GM19467 (cell line): ENCODE data around the gene RNF113B.

ENCODE experiments used
- ATAC-seq: cut with Tn5 transposase; IDR thresholded peaks from one replicate; pipeline ENCODE4 v1.9.1; 2021; ENCODE audit warnings: mild to moderate bottlenecking, moderate library complexity; ENCODE audit not compliant: unreplicated experiment

Gene RNF113B

DNA sequence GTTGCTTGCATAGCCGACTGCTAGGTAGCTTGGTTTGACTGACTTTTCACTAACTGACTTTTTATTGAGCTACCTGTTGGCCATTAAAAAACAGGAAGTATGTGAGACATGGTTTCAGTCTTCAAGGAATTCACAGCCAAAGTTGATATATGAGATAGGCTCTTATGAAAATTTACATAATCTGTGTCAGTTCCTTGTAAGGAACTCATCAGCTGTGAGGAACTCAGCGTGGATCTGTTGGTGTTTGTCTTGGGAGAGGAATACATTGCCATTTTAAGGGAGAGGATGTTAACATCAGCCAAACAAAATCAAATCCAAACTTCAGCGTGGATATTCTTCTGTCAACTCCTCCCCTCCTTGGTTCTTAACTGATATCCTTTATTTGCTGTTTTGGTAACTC, 2.0 kb downstream of the RNF113B start:
- no peak for ATAC-seq

DNA sequence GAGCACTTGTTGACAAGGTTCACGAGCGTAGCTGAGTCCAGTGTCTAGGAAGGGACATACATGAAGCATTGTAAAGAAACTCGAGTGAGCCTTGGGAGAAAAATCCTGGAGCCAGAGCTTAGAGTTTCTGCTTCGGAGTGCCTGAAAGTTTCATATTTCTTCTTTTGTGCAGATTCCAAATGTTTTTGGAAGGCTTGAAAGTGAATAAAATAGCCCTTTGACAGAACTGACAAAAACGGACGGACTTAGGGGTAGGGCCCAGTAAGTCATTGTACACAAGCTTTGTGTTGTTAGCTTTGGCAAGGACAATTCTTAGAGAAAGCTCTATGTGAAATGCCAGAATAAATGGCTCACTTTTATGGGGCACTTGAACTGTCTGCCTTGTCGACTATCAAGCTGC, 2.8 kb downstream of the RNF113B start:
- ATAC-seq, result no peak

DNA sequence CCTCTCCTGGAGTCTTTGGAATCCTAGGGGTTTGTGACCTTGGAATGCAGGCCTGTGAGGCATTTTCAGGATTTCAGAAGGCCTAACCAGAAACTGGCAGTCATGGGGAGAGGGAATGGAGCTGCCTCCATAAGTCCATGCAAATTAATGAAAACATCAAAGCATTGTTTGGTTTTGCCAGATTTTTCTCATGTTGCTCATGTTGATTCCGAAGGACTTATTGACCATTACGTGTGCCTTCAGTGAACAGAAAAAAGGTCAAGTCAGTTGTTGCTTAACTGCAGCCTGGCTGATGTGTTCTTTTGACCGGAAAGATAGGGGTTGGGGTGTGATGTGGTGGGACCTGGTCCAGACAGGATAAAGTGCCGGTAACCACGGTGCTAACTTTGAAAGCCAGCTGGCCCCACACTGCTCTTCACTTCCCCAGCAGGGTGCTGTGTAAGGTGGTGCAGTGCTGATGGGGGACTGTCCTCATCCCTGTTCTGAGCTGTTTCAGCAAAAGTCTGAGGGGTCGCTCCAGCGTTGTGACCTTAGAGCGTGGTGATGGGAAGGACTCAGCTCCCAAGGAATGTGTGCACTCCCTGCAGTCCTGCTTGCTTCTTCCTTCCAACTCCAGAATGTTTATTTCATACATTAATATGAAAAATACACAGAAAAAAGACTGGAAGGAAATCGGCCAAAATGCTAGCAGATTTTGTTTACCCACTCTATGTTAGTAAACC, 3.5 kb downstream of the RNF113B start:
- no peak for ATAC-seq

DNA sequence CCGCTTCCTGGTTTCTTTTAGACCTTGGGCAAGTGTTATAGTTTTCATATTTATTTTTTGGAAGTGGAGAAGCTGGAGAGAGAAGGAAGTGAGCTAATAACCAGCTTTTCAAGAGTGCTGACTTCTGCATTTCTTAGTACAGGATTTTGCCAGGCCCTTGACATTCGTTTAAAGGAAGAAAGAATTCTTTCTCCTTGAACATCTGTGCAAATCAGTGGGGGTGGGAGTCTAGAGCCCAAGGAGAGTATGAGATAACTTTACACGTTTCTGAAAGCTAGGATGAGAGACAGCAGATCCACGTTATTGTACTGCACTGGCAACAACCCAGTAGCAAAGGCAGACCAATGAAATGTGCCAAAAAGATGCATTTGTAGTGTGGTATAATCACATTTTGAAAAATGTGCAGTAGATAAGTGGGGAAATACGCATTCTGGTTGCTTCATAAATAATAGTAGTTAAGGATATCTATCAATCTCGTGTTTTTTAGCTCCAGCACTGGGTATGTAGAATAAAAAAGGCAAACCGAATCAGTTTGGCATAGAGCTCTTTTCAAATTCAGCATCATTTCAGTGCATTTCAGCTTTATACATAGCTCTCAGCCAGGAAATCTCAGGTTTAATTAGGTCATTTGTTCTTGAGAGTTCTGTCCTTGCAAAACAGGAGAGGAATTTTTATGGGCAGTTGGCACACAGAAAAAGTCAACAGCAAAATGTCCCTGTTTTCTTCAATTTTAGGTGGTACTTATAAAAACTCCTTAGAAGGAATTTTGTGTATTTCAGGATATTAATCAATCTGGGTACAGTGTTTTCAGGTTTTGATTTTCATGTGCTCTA, 4.3 kb downstream of the RNF113B start:
- no peak for ATAC-seq

DNA sequence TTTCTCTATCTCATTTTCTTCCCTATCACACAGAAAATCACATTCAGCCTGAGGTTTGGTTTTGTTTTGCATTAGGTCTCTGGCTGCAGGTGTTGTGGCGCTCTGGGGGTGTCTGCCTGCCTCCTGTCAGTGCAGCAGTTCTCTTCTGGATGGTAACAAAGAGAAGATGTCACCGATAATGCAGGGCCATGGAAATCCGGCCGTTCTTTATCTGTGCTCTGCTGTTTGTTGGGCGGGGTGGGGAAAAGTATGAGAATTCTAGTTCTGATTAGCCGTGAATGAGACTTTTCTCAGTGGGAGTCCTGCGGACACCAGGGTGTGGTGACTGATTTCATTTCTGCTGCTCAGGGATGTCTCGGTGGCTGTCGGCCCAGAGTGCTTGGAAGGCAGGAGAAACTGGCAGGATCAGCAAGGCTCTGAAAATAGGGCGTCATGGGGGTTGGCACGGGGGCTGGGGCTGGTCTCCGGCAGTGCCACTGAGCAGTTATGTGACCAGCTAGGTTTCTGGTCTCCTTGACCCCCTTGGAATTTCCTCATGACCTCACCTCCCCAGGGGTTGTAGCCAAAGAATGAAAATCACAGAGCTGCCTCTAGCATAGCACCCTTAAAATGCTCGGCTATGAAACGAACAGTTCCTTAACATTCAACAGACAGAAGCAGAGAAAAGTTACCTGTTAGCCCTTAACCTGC, 5.0 kb downstream of the RNF113B start:
- no peak for ATAC-seq

DNA sequence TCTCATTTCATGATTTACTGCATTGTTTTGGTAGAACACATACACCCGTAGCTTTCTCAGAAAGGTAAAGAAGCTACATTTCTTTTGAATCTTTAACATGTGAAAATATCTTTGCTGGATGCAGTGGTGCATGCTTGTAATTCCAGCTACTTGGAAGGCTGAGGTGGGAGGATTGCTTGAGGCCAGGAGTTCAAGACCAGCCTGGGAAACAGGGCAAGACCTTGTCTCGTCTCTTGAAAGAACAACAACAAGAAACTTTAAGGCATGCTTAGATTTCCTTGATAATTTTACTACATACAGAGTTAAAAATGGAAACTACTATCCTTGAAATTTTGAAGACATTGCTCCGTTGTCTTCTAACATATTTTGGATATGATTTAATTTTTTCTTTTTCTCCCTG, 7.7 kb downstream of the RNF113B start:
- ATAC-seq, result no peak

DNA sequence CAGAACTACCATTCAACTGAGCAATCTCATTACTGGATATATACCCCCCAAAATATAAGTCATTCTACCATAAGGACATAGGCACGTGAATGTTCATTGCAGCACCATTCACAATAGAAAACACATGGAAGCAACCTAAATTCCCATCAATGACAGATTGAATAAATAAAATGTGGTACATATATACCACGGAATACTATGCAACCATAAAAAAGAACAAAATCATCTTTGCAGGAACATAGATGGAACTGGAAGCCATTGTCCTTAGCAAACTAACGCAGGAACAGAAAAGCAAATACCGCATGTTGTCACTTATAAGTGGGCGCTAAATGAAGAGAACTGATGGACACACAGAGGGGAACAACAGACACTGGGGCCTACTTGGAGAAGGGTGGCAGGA, 14.1 kb downstream of the RNF113B start:
- no peak for ATAC-seq

DNA sequence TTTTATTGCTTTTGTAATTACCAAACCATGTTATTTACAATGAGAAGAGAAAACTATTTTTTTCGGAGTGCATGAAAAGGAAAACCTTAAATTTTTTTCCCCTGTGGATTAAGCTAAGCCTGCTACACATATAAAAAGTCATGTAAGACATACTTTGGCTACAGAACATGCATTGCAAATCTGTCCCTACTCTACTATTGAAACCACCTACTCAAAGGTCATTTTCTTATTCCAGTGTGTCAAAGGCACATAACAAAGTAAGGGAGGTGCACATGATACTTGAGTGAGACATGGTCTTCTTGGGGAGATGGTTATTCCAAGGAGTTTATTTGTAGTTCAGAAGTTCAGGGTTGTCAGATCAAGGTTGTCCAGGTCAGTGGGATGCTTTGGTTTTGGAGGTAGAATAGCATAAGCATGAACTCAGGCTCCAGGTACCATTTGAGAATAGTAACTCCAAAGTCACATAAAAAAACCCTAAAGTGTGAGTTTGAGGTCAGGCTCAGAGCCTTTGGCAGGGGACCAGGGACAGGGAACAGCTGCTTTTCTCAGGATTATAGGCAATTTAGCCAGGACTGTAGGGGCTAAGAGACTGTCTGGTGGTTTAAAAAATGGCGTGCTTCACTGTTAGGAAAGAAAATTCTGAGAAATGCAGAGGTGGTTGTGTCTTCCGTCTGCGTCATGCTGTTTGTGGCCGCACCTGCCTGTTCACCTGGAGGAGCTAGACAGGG, 18.7 kb downstream of the RNF113B start:
- ATAC-seq, result no peak

DNA sequence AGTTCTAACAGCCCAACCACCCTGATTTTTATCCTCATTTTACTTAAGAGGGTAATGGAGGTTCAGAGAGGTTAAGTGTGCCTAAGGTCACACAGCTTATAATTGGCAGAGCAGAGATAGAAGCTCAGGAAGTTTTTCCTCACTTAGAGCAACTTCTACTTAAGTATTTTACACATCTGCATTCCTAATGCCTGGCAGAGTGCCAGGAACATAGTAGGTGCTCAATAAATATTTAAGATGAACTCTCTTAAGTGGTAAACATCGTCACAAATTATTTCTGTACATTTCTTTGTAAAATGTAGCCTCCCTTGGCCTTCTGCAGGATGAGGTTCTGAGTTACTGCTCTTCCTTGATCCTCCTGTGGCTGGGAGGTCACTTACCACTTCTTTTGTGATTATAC, 19.5 kb downstream of the RNF113B start:
- ATAC-seq, result no peak

DNA sequence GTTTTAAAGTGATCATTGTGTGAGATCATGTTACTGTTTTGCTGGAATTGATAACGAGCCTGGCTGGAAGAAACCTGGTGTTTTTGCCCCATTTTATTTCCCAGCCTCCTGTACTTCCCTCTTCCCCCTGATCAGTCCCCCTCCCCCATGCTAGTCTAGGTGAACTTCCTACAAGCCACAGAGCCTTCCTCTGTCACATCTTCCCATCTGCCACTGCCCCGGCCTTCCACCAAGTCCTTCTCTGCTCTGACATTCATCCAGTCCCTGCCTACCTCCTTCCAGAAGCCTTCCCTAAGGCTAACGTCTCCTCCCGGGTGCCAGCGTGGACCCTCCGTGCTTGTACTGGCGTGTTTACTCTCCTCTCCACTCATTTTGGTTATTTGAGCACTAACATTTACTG, 19.9 kb downstream of the RNF113B start:
- no peak for ATAC-seq

DNA sequence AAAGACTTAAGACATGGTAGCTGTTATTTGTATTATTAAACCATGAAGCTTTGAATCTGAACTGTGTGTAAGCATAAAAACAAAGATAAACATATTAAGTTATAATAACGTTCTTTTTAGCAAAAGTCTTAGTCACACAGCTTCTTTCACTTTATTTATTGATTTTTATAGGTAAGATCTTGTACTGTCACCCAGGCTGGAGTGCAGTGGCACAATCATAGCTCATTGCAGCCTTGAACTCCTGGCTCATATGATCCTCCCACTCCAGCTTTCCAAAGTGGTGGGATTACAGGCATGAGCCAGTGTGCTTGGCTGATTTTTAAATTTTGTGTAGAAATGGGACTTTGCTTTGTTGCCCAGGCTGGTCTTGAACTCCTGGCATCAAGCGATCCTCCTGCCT, 20.8 kb downstream of the RNF113B start:
- no peak for ATAC-seq

DNA sequence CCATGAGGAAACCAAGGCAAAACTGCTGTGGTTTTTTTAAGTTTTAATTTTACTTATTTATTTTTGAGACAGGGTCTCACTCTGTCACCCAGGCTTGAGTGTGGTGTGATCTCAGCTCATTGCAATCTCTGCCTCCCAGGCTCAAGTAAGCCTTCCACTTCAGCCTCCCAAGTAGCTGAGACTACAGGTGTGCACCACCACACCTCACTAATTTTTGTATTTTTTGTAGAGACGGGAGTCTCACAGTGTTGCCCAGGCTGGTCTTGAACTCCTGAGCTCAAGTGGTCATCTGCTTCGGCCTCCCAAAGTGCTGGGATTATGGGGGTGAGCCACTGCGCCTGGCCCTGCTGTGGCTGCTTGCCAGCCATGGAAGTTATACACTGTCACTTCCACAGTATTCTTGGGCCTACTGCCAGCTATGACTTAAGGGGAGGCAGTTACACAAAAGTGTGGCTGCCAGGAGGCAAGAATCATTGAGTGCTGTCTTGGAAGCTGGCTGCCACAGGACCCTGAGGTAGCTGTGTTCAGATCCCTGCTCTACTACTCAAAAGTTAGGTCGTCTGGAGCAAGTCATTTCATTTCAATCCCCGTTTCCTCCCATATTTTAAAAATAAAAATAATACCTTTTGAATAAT, 21.5 kb downstream of the RNF113B start:
- ATAC-seq, result no peak

DNA sequence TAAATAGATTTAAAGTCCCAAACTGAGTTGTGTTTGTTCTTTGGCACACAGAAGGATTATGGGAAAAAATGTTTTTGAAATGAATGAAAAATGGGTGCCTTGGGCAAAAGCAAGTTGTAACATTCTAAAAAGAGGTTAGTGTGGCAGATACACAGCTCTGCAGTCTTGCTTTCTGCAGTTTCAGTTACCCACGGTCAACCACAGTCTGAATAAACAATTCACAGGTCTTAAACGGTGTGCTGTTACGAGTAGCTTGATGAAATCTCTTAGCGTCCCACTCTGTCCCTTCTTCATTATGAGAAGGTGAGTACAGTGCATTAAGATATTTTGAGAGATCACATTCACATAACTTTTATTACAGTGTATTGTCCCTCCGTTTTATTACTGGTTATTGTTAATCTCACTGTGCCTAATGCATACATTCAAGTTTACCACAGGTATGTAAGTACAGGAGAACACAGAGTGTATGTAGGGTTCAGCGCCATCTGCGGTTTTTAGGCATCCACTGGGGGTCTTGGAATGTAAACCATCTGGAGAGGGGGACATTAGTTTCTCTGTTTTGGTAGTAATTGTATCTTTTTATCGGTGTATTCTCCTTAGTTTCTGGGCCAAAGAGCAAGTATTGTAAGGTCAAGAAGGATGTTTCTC, 26.1 kb downstream of the RNF113B start:
- ATAC-seq, result no peak

DNA sequence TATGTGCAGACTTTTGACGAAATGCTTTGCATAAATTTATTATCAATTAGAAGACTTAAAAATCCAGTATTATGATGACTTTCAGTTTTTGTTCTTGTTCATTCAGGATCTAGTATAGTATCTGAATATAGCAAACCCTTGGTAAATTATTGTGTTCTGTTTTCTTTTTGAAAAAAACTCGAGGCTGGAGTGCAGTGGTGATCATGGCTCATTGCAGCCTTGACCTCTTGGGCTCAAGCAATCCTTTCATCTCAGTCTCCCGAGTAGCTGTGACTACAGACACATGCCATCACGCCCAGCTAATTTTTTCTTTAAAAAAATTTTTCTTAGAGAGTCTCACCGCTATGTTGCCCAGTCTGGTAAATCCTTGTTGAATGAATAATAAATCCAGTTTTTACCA, 29.5 kb downstream of the RNF113B start:
- ATAC-seq, result no peak

DNA sequence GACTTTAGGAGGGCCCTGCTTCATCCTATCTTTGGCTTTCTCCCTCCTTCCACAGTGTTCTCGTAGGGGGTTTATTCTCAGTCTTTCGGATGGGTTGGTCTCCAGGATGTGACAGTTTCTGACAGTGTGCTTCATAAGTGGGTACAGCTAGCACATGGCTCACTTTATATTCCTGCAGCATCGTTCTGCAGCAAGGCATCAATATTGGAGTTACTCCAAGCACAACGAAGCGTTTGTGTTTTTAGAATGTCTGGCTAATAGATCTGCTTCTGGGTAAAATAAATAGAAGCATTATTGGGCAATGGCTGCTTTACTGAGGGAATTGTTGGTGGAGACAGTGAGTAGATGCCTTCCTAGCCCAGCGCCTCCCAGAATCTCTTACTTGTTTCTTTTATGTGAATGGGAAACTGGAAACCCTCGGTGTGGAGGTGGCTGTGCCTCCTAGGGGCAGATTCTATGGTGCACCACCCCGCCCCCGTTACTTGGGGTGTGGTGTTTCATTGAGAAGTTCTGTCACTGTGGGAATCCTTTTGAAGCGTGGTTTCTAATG, 32.2 kb downstream of the RNF113B start:
- ATAC-seq, result no peak

DNA sequence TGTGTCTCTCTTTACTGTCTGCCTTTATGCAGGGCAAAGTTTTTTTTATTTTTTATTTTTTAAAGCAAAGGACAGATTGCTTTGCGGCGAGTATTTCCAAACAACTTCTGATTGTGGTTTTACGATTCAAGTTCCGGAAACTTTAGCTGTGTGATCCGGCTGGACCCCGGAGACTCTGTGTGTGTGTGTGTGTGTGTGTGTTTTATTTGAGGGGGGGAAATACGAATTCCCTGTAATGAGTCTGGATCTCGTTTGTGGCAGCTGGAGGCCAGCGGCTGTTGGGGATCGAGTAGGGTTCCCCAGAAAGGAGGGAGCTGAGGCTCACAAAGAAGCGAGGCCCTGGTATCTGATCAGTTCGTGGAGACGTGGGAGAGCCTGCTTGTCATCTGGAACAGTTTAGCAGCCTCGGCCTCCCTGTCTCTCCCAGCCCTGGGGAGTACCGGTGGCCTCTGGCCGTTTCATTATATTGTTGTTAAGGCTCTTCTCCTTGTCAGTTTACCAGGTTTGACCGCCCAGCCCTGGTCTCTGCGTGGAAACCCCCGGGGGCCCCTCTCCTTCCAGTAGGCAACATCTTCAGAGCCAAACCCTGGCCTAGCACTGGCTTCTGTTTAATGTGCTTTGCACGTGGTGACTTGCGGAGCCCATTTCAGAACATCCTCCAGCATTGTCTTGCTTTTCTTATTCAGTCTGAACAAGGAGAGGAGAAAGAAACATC, 32.9 kb downstream of the RNF113B start:
- no peak for ATAC-seq

DNA sequence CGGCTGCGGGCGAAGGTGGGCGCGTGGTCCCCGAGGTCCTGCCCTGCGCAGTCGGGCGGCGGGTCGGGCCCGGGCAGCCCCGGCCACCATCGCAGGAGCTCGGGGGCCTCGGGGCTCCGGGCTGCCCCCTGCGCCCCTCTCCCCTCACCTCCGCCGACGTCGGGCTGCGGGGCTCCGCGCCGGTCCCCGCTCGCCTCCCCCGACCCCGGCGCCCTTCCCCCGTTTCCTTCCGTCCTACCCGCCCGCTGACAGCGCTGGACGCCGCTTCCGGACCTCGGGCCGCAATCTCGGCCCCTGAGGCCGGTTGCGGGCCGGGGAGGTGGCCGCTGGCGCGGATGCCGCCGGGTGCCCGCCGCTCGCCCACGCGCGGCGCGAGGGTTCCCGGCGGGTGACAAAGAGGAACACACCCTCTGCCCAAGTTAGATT, 33.5 kb downstream of the RNF113B start:
- no peak for ATAC-seq

DNA sequence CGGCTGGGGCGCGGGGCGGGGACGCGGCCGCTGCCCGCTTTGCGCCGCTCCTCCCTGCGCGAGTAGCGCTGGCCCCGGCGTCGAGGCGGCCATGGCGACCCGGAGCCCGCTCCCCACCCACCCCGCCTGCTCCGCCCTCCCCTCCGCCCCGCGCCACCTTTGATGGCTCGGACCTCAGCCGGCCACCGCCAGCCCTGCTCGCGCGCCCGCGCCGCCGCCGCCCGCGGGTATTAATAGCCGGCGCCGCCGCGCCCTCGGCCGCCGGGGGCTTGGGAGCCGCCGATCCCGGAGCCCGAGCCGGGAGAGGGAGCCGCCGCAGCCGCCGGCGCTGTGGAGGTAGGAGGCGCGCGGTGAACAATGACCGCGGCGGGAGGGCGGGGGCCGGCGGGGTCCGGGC, 33.9 kb downstream of the RNF113B start:
- ATAC-seq, result peak; percentile 32
